Measurements from ENCODE around the gene DNAJC1.

The DNAJC1 gene

DNA sequence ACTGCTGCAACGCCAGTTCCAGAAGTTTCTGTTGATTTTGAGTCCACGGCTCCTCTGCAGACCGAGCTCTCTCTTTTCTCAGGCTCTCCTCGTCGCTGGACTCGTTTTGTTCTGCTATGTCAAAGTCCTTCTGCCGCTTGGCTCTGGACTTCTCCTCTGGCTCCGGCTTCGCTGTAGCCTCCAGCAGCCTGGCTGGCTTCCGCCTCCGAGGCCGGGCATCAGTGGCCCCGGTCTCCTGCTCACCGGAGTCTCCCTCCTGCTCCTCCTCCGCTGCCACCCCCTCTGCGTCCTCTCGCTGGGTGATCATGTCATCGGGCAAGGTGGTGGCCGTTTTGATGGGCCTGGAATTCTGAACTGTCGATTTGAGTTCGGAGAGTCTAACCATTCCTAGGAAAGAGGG, 244.3 kb downstream of the DNAJC1 start:
- peak overlapping the region in 1 of 2 experiments; percentile 19 for H2BK12ac ChIP-seq (ENCODE audit: low read length in 2 of 2)
- WGBS, result 97% methylated on average over 21 of the region's 21 CpGs
- H3K79me1 ChIP-seq (replicated peaks; ENCODE audit: low read length, poor library complexity, severe bottlenecking), result peaks cover 1% of the 10 kb centered on the region
- no peak overlapping the region for H3K4me2 ChIP-seq (ENCODE audit: low read length, poor library complexity, severe bottlenecking)
- H2BK120ac ChIP-seq (ENCODE audit: low read depth, low read length), result no peak overlapping the region
- H2AK5ac ChIP-seq (ENCODE audit: low read length, severe bottlenecking), result no peak overlapping the region
- no peak overlapping the region for H2BK5ac ChIP-seq (ENCODE audit: low read depth, low read length, poor library complexity, severe bottlenecking)
- no peak overlapping the region for H4K91ac ChIP-seq (ENCODE audit: low read length)
- no peak overlapping the region for H3K9ac ChIP-seq (ENCODE audit: low read length)
- H3K14ac ChIP-seq (ENCODE audit: low read length in 2 of 2), result no peak overlapping the region
- no peak for DNase-seq
- H3K4me3 ChIP-seq (ENCODE audit: insufficient read depth in 1 of 2, low read depth in 1 of 2, low read length in 2 of 2), result no peak overlapping the region
- H3K36me3 ChIP-seq (ENCODE audit: control insufficient read depth in 1 of 2, insufficient read depth in 2 of 2, low read depth in 1 of 2, low read length in 2 of 2), result peaks cover 7 to 21% of the 10 kb centered on the region in 2 experiments
- no peak overlapping the region for H3K23ac ChIP-seq (ENCODE audit: low read length in 2 of 2)
- H3K27me3 ChIP-seq (ENCODE audit: control insufficient read depth in 1 of 2, insufficient read depth in 1 of 2, low read length in 2 of 2), result no peaks in the 10 kb centered on the region
- no peaks in the 10 kb centered on the region for H3K9me3 ChIP-seq (ENCODE audit: control insufficient read depth, low read length)
- no peak overlapping the region for H3K4ac ChIP-seq (ENCODE audit: low read depth in 1 of 2, low read length in 2 of 2)
- H2AFZ ChIP-seq (ENCODE audit: low read depth, low read length), result no peak overlapping the region
- no peak overlapping the region for H3K18ac ChIP-seq (ENCODE audit: low read depth in 1 of 2, low read length in 2 of 2)
- peak overlapping the region; percentile 23 for H4K8ac ChIP-seq (ENCODE audit: low read length)
- no peak overlapping the region for H3K27ac ChIP-seq (ENCODE audit: low read length, poor library complexity, severe bottlenecking)
- no peak overlapping the region for H2BK15ac ChIP-seq (ENCODE audit: low read depth, poor library complexity, severe bottlenecking)
- peaks cover 9% of the 10 kb centered on the region for H3K4me1 ChIP-seq (ENCODE audit: control insufficient read depth, insufficient read depth, low read depth, low read length)

DNA sequence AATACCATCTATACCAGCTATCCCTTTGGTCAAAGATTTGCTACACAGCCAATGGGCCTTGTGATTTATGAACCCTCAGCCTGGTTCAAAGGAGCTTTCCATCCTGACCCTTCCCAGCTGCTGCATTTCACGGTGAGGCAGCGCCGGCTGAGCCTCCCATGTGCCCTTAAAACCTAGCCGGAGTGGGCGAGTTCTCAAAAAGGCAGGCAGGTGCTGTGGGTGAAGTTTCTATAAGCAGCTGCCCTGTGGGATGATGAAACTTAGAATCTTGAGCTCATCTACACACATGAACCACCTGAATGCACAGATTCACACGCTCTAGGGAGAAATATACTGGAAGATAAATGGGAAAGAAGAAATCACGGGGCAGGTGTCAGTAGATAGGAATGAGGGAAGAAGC, 244.8 kb downstream of the DNAJC1 start:
- no peak overlapping the region for H3K23ac ChIP-seq (ENCODE audit: low read length in 2 of 2)
- no peak for DNase-seq
- H3K36me3 ChIP-seq (ENCODE audit: control insufficient read depth in 1 of 2, insufficient read depth in 2 of 2, low read depth in 1 of 2, low read length in 2 of 2), result peaks cover 7 to 21% of the 10 kb centered on the region in 2 experiments
- H2AFZ ChIP-seq (ENCODE audit: low read depth, low read length), result no peak overlapping the region
- H3K18ac ChIP-seq (ENCODE audit: low read depth in 1 of 2, low read length in 2 of 2), result no peak overlapping the region
- no peak overlapping the region for H3K14ac ChIP-seq (ENCODE audit: low read length in 2 of 2)
- H2BK5ac ChIP-seq (ENCODE audit: low read depth, low read length, poor library complexity, severe bottlenecking), result no peak overlapping the region
- H3K4ac ChIP-seq (ENCODE audit: low read depth in 1 of 2, low read length in 2 of 2), result no peak overlapping the region
- peaks cover 1% of the 10 kb centered on the region for H3K79me1 ChIP-seq (replicated peaks; ENCODE audit: low read length, poor library complexity, severe bottlenecking)
- no peak overlapping the region for H2BK12ac ChIP-seq (ENCODE audit: low read length in 2 of 2)
- no peak overlapping the region for H2BK120ac ChIP-seq (ENCODE audit: low read depth, low read length)
- no peaks in the 10 kb centered on the region for H3K27me3 ChIP-seq (ENCODE audit: control insufficient read depth in 1 of 2, insufficient read depth in 1 of 2, low read length in 2 of 2)
- no peak overlapping the region for H2AK5ac ChIP-seq (ENCODE audit: low read length, severe bottlenecking)
- no peak overlapping the region for H2BK15ac ChIP-seq (ENCODE audit: low read depth, poor library complexity, severe bottlenecking)
- H3K9ac ChIP-seq (ENCODE audit: low read length), result no peak overlapping the region
- no peak overlapping the region for H3K4me2 ChIP-seq (ENCODE audit: low read length, poor library complexity, severe bottlenecking)
- no peak overlapping the region for H4K8ac ChIP-seq (ENCODE audit: low read length)
- H3K4me1 ChIP-seq (ENCODE audit: control insufficient read depth, insufficient read depth, low read depth, low read length), result peaks cover 15% of the 10 kb centered on the region
- H3K4me3 ChIP-seq (ENCODE audit: insufficient read depth in 1 of 2, low read depth in 1 of 2, low read length in 2 of 2), result no peak overlapping the region
- no peak overlapping the region for H3K27ac ChIP-seq (ENCODE audit: low read length, poor library complexity, severe bottlenecking)
- no peaks in the 10 kb centered on the region for H3K9me3 ChIP-seq (ENCODE audit: control insufficient read depth, low read length)
- no peak overlapping the region for H4K91ac ChIP-seq (ENCODE audit: low read length)
- 89% methylated on average over 6 of the region's 7 CpGs for WGBS

GRCh38 chr10:21758239-21758638, 245.3 kb downstream of the DNAJC1 start:
- Histone ChIP-seq H3K36me3 (ENCODE audit: control insufficient read depth in 1 of 2, insufficient read depth in 2 of 2, low read depth in 1 of 2, low read length in 2 of 2) (peaks cover 7 to 21% of the 10 kb centered on the region in 2 experiments), H2AFZ (ENCODE audit: low read depth, low read length) (no peak overlapping the region), H3K4me3 (ENCODE audit: insufficient read depth in 1 of 2, low read depth in 1 of 2, low read length in 2 of 2) (no peak overlapping the region), H3K23ac (ENCODE audit: low read length in 2 of 2) (peak overlapping the region in 1 of 2 experiments; percentile 80), H2BK15ac (ENCODE audit: low read depth, poor library complexity, severe bottlenecking) (no peak overlapping the region), H3K9me3 (ENCODE audit: control insufficient read depth, low read length) (no peaks in the 10 kb centered on the region), H3K14ac (ENCODE audit: low read length in 2 of 2) (peak overlapping the region in 1 of 2 experiments; percentile 66), H2BK120ac (ENCODE audit: low read depth, low read length) (no peak overlapping the region), H2AK5ac (ENCODE audit: low read length, severe bottlenecking) (no peak overlapping the region), H3K27me3 (ENCODE audit: control insufficient read depth in 1 of 2, insufficient read depth in 1 of 2, low read length in 2 of 2) (no peaks in the 10 kb centered on the region), H4K91ac (ENCODE audit: low read length) (no peak overlapping the region), H4K8ac (ENCODE audit: low read length) (peak overlapping the region; percentile 90), H2BK5ac (ENCODE audit: low read depth, low read length, poor library complexity, severe bottlenecking) (no peak overlapping the region), H2BK12ac (ENCODE audit: low read length in 2 of 2) (no peak overlapping the region), H3K4me2 (ENCODE audit: low read length, poor library complexity, severe bottlenecking) (no peak overlapping the region), H3K4me1 (ENCODE audit: control insufficient read depth, insufficient read depth, low read depth, low read length) (peaks cover 18% of the 10 kb centered on the region), H3K79me1 (replicated peaks; ENCODE audit: low read length, poor library complexity, severe bottlenecking) (peaks cover 1% of the 10 kb centered on the region), H3K9ac (ENCODE audit: low read length) (no peak overlapping the region), H3K4ac (ENCODE audit: low read depth in 1 of 2, low read length in 2 of 2) (no peak overlapping the region), H3K18ac (ENCODE audit: low read depth in 1 of 2, low read length in 2 of 2) (peak overlapping the region in 1 of 2 experiments; percentile 38), H3K27ac (ENCODE audit: low read length, poor library complexity, severe bottlenecking) (no peak overlapping the region)
- no peak for DNase-seq
- 62% methylated on average over 14 of the region's 14 CpGs for WGBS

- Histone ChIP-seq H2BK12ac (ENCODE audit: low read length in 2 of 2) (peak overlapping the region in 1 of 2 experiments; percentile 24), H3K27ac (ENCODE audit: low read length, poor library complexity, severe bottlenecking) (no peak overlapping the region), H3K27me3 (ENCODE audit: control insufficient read depth in 1 of 2, insufficient read depth in 1 of 2, low read length in 2 of 2) (no peaks in the 10 kb centered on the region), H2BK5ac (ENCODE audit: low read depth, low read length, poor library complexity, severe bottlenecking) (no peak overlapping the region), H3K4me2 (ENCODE audit: low read length, poor library complexity, severe bottlenecking) (no peak overlapping the region), H3K4ac (ENCODE audit: low read depth in 1 of 2, low read length in 2 of 2) (no peak overlapping the region), H3K9me3 (ENCODE audit: control insufficient read depth, low read length) (no peaks in the 10 kb centered on the region), H3K18ac (ENCODE audit: low read depth in 1 of 2, low read length in 2 of 2) (peak overlapping the region; percentile 3 to 71), H4K8ac (ENCODE audit: low read length) (peak overlapping the region; percentile 69), H4K91ac (ENCODE audit: low read length) (peak overlapping the region; percentile 56), H3K23ac (ENCODE audit: low read length in 2 of 2) (no peak overlapping the region), H3K14ac (ENCODE audit: low read length in 2 of 2) (no peak overlapping the region), H2AFZ (ENCODE audit: low read depth, low read length) (no peak overlapping the region), H3K79me1 (replicated peaks; ENCODE audit: low read length, poor library complexity, severe bottlenecking) (peaks cover 1% of the 10 kb centered on the region), H3K9ac (ENCODE audit: low read length) (peak overlapping the region; percentile 36), H2AK5ac (ENCODE audit: low read length, severe bottlenecking) (no peak overlapping the region), H3K4me3 (ENCODE audit: insufficient read depth in 1 of 2, low read depth in 1 of 2, low read length in 2 of 2) (no peak overlapping the region), H2BK120ac (ENCODE audit: low read depth, low read length) (no peak overlapping the region), H3K4me1 (ENCODE audit: control insufficient read depth, insufficient read depth, low read depth, low read length) (peaks cover 20% of the 10 kb centered on the region), H2BK15ac (ENCODE audit: low read depth, poor library complexity, severe bottlenecking) (no peak overlapping the region), H3K36me3 (ENCODE audit: control insufficient read depth in 1 of 2, insufficient read depth in 2 of 2, low read depth in 1 of 2, low read length in 2 of 2) (peaks cover 7 to 24% of the 10 kb centered on the region in 2 experiments)
- 10% methylated on average over 7 of the region's 8 CpGs for WGBS
- peak; percentile 60 for DNase-seq
Measured at GRCh38 chr10:21757185-21757901, 246.2 kb downstream of the DNAJC1 start.
